ENCODE measurements around the gene AOPEP.

Gene AOPEP

DNA sequence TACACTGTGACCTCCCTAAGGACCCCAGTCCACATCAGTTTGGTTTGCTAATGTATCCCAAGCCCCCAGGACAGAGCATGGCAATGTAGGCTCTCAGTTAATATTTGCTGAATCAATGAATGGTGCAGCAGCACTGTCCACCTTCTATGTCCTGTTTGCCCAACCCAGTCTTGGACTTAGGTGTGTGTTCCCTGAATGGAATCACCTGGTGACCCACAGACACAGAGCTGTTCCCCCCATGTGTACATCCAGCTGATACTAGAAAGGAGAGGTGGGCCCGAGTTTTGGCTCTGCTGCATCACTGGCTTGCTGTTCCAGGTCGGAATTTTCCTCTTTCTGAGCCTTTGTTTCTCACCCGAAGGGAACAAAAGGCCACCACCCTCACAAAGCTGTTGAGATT lies 180.2 kb downstream of the AOPEP start:
- H3K9ac ChIP-seq (ENCODE audit: low read length), result no peak overlapping the region
- no peaks in the 10 kb centered on the region for H4K20me1 ChIP-seq (ENCODE audit: low read depth, low read length)
- no peak overlapping the region for H3K27ac ChIP-seq (ENCODE audit: low read depth, low read length)
- no peaks in the 10 kb centered on the region for H3K9me2 ChIP-seq (replicated peaks; ENCODE audit: insufficient read depth, low read length)
- H3K4me3 ChIP-seq (ENCODE audit: insufficient read depth, low read length, poor library complexity, severe bottlenecking), result no peak overlapping the region
- no peaks in the 10 kb centered on the region for H3K79me2 ChIP-seq (ENCODE audit: insufficient read depth, low read length)
- H3K9me3 ChIP-seq (ENCODE audit: insufficient read depth, low read length), result no peaks in the 10 kb centered on the region
- no peaks in the 10 kb centered on the region for H3K36me3 ChIP-seq (ENCODE audit: low read length)
- no peaks in the 10 kb centered on the region for H3K27me3 ChIP-seq (ENCODE audit: low read length)
- TF ChIP-seq, protein P1, sequence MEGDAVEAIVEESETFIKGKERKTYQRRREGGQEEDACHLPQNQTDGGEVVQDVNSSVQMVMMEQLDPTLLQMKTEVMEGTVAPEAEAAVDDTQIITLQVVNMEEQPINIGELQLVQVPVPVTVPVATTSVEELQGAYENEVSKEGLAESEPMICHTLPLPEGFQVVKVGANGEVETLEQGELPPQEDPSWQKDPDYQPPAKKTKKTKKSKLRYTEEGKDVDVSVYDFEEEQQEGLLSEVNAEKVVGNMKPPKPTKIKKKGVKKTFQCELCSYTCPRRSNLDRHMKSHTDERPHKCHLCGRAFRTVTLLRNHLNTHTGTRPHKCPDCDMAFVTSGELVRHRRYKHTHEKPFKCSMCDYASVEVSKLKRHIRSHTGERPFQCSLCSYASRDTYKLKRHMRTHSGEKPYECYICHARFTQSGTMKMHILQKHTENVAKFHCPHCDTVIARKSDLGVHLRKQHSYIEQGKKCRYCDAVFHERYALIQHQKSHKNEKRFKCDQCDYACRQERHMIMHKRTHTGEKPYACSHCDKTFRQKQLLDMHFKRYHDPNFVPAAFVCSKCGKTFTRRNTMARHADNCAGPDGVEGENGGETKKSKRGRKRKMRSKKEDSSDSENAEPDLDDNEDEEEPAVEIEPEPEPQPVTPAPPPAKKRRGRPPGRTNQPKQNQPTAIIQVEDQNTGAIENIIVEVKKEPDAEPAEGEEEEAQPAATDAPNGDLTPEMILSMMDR (IDR thresholded peaks at IDR 0.05; ENCODE audit: insufficient read depth, low read length, poor library complexity, severe bottlenecking), result no peak
- TF ChIP-seq EZH2phosphoT487 (conservative IDR thresholded peaks at IDR 0.05; ENCODE audit: low read length), result no peak
- no peak overlapping the region for H2AFZ ChIP-seq (ENCODE audit: low read depth, low read length, severe bottlenecking)
- H3K4me2 ChIP-seq (ENCODE audit: low read depth, low read length, poor library complexity, severe bottlenecking), result no peak overlapping the region
- no peaks in the 10 kb centered on the region for H3F3A ChIP-seq (ENCODE audit: insufficient read depth)

DNA sequence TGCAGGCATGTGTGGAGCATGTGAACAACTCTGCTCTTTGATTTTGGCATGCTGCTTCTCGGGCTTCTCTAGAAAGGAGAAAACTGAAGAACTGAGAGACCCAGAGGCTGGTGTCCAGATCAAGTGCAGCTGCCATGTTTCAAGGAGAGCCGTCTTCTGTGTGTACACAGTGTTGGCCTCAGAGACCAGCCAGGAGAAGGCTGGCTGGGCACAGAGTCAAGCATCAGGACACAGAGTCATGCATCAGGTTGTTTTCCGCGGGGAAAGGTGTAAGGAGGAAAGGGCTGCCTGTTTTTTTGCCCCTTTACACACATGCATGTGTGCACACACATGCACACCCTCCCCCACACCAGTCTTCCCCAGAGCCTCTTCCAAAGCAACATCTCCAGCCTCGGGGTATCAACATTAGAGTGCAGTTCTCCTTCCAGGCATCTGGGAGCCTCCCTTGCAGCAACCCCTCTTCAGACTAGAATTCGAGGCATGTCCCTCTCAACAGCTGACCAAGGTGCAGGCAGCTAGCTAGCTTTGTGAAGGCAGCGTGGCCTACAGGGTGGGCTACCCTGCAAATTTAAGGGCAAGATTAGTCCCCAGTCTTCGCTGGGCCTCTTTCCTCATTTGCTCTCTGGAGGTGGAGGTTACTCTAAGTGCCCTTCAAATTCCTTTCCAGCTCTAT lies 180.9 kb downstream of the AOPEP start:
- no peak overlapping the region for H3K27ac ChIP-seq (ENCODE audit: low read depth, low read length)
- H4K20me1 ChIP-seq (ENCODE audit: low read depth, low read length), result no peaks in the 10 kb centered on the region
- no peaks in the 10 kb centered on the region for H3K36me3 ChIP-seq (ENCODE audit: low read length)
- no peak overlapping the region for H2AFZ ChIP-seq (ENCODE audit: low read depth, low read length, severe bottlenecking)
- H3K4me3 ChIP-seq (ENCODE audit: insufficient read depth, low read length, poor library complexity, severe bottlenecking), result no peak overlapping the region
- H3K9ac ChIP-seq (ENCODE audit: low read length), result no peak overlapping the region
- no peaks in the 10 kb centered on the region for H3K79me2 ChIP-seq (ENCODE audit: insufficient read depth, low read length)
- H3K9me3 ChIP-seq (ENCODE audit: insufficient read depth, low read length), result no peaks in the 10 kb centered on the region
- TF ChIP-seq EZH2phosphoT487 (conservative IDR thresholded peaks at IDR 0.05; ENCODE audit: low read length), result no peak
- TF ChIP-seq, protein P1 (IDR thresholded peaks at IDR 0.05; ENCODE audit: insufficient read depth, low read length, poor library complexity, severe bottlenecking), result no peak
- H3F3A ChIP-seq (ENCODE audit: insufficient read depth), result no peaks in the 10 kb centered on the region
- no peaks in the 10 kb centered on the region for H3K9me2 ChIP-seq (replicated peaks; ENCODE audit: insufficient read depth, low read length)
- H3K4me2 ChIP-seq (ENCODE audit: low read depth, low read length, poor library complexity, severe bottlenecking), result no peak overlapping the region
- no peaks in the 10 kb centered on the region for H3K27me3 ChIP-seq (ENCODE audit: low read length)

DNA sequence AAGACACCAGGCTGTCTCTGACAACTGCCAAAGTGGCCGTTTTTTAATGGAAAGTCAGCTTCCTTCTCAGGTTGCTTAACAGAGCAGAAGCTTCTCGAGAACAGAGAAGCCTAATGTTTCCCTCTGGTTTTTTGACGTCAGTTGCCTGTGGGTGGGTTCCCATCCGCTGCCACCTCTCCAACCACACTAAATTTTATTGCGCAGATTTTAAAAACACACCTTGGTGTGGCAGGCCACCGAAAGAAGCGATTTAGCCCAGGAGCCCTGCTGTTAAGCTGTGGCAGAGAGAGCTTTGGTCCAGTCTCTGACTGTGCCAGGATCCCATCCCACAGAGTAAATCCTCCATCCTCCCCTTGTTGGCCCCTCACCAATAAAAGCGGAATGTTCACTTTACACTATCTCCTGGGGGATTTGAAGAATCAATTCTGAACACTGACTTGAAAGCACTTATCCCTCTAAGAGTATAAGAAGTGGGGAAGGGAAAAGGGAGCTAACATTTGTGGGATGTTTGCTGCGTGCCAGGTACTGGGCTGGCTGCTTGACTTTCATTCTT lies 181.6 kb downstream of the AOPEP start:
- H3K27me3 ChIP-seq (ENCODE audit: low read length), result no peaks in the 10 kb centered on the region
- H3K4me2 ChIP-seq (ENCODE audit: low read depth, low read length, poor library complexity, severe bottlenecking), result no peak overlapping the region
- H4K20me1 ChIP-seq (ENCODE audit: low read depth, low read length), result no peaks in the 10 kb centered on the region
- no peak overlapping the region for H2AFZ ChIP-seq (ENCODE audit: low read depth, low read length, severe bottlenecking)
- no peak overlapping the region for H3K4me3 ChIP-seq (ENCODE audit: insufficient read depth, low read length, poor library complexity, severe bottlenecking)
- no peaks in the 10 kb centered on the region for H3K79me2 ChIP-seq (ENCODE audit: insufficient read depth, low read length)
- H3K9me2 ChIP-seq (replicated peaks; ENCODE audit: insufficient read depth, low read length), result no peaks in the 10 kb centered on the region
- H3F3A ChIP-seq (ENCODE audit: insufficient read depth), result no peaks in the 10 kb centered on the region
- no peaks in the 10 kb centered on the region for H3K36me3 ChIP-seq (ENCODE audit: low read length)
- H3K9me3 ChIP-seq (ENCODE audit: insufficient read depth, low read length), result no peaks in the 10 kb centered on the region
- TF ChIP-seq, protein P1 (IDR thresholded peaks at IDR 0.05; ENCODE audit: insufficient read depth, low read length, poor library complexity, severe bottlenecking), result no peak
- TF ChIP-seq EZH2phosphoT487 (conservative IDR thresholded peaks at IDR 0.05; ENCODE audit: low read length), result no peak
- H3K9ac ChIP-seq (ENCODE audit: low read length), result no peak overlapping the region
- no peak overlapping the region for H3K27ac ChIP-seq (ENCODE audit: low read depth, low read length)

All from SU-DHL-6 (cell line).